HTR-8/SVneo (cell line): ENCODE results near the gene GNG12.
A peak's percentile ranks its signal among the peaks of the same experiment; 100 is the strongest.

ENCODE experiments used
- DNase-seq: peaks from one replicate; pipeline ENCODE4 v3.0.0; 2011; ENCODE audit warnings: low spot score, mixed read lengths; ENCODE audit not compliant: insufficient read length
- FAIRE-seq: peaks from 2 replicates; lab custom pipeline; 2011; peaks lifted over from hg19 to GRCh38; lab: Jason Lieb, UNC

Gene GNG12

GRCh38 chr1:67719329-67720196 is 113.7 kb downstream of the GNG12 start:
- FAIRE-seq: no peak
- DNase-seq: no peak

- DNase-seq (no peak), FAIRE-seq (no peak)
These were observed 115.4 kb downstream of the GNG12 start for GRCh38 chr1:67717876-67718275.

GRCh38 chr1:67716800-67717199 is 116.5 kb downstream of the GNG12 start:
- FAIRE-seq: no peak
- DNase-seq: no peak

DNA sequence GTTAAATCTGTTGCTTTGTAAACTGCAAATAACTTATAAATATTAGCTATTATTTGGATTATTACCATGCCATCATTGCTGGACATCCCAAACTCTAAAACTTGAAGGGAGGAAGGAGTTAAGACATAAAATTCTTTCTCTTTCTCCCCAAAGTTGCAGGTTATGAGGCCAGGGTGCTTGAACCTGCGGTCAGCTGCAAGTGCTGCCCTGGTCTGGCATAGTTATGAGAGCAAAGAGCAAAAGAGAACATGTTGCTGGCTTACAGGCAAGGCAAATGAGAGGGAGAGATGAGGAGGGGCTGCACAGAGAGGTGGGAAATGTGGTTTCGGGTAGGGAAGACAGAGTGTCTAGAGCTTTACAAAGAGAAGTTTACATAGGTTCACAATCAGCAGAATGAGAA is 117.4 kb downstream of the GNG12 start:
- no peak for FAIRE-seq
- no peak for DNase-seq

GRCh38 chr1:67713057-67713846 is 120.0 kb downstream of the GNG12 start:
- DNase-seq (peak; percentile 31), FAIRE-seq (no peak)

DNA sequence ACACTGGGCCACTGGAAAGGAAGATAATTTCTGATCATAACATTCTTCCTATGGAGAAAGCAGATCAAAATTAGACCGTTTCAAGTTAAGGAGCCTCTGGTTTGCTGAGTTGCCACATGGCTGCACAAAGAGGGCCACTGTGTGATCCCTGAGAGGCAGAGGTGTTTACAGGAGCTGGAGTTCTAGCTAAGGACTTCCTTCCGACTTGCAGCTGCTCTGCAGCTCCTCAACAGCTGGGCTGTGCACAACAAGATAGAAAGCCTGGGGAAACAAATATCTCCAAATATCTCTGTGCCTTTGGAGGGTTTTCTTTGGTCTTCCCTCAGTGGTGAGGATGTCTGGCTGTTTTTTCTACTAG is 121.4 kb downstream of the GNG12 start:
- DNase-seq (no peak), FAIRE-seq (no peak)

DNA sequence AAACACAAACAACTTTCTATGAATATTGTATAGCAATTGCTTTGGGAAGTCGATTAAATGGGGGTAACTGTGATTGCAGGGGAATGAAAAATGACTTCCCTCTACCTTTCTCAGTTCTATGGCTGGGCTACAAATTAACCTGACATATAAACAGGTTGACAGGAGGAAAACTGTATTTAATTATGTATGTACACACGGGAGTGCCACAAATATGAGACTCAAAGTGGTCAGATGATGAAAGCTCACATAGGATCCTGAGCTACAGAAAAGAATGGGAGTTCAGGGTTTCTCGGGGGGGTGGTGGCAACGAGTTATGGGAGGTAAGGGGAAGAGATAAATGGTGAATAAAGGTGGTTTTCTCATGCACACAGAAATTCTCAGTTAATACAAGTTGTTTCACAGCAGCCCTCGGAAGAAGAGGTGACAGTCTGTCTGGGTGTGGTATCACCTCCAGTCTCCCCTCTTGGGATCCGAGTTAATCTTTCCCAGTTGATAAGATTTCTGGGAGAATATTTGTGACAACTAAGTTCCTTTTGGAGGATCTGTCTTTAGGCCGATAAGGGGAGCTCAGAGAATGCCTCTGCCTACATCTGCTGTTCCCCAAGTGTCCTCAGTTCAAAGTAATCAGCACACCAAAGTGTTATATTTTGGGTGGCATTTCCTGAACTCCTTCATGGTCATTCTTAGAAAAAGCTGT is 122.0 kb downstream of the GNG12 start:
- FAIRE-seq: no peak

GRCh38 chr1:67710417-67710816 is 122.8 kb downstream of the GNG12 start:
- DNase-seq (no peak), FAIRE-seq (no peak)

More for the DNA sequence above, 122.0 kb downstream of the GNG12 start:
- DNase-seq: no peak

- FAIRE-seq (no peak), DNase-seq (no peak)
These were observed 124.7 kb downstream of the GNG12 start for GRCh38 chr1:67708606-67709005.

GRCh38 chr1:67705735-67706453 is 127.4 kb downstream of the GNG12 start:
- FAIRE-seq: no peak

GRCh38 chr1:67704351-67704750 is 128.9 kb downstream of the GNG12 start:
- no peak for FAIRE-seq
- DNase-seq: no peak

More at GRCh38 chr1:67705735-67706453, 127.4 kb downstream of the GNG12 start:
- DNase-seq: no peak

- FAIRE-seq (no peak), DNase-seq (no peak)
These were observed 131.4 kb downstream of the GNG12 start for GRCh38 chr1:67701876-67702275.

- FAIRE-seq: peak; percentile 88
- no peak for DNase-seq
These were observed 132.4 kb downstream of the GNG12 start for GRCh38 chr1:67700692-67701410.

- no peak for FAIRE-seq
- no peak for DNase-seq
These were observed 133.0 kb downstream of the GNG12 start for GRCh38 chr1:67700220-67700619.

- DNase-seq (no peak), FAIRE-seq (no peak)
These were observed 136.6 kb downstream of the GNG12 start for GRCh38 chr1:67696708-67697107.

DNA sequence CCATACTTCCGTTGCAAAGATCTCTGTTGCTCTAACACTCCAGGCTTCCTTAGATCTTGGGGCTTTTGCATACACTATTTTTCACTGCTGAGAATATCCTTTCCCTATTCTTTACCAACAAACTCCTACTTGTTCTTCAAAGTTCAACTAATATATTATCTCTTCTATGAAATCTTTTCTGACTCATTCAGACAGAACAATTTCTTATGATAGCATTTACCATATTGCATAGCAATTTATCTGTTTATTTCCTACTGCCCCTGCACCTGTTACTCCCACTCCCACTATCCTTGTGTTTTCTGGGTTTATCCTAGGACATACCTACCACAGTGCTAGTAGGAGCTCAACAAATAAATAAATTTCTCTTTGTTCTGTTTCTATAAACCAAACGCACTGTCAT is 137.3 kb downstream of the GNG12 start:
- FAIRE-seq (no peak), DNase-seq (no peak)

GRCh38 chr1:67691712-67692111 is 141.6 kb downstream of the GNG12 start:
- no peak for DNase-seq
- FAIRE-seq: no peak

GRCh38 chr1:67690411-67690810 is 142.9 kb downstream of the GNG12 start:
- FAIRE-seq (no peak), DNase-seq (no peak)

GRCh38 chr1:67690018-67690363 is 143.3 kb downstream of the GNG12 start:
- DNase-seq: no peak
- no peak for FAIRE-seq
